Measurements from ENCODE around the gene TMEM132C.

The TMEM132C gene

DNA sequence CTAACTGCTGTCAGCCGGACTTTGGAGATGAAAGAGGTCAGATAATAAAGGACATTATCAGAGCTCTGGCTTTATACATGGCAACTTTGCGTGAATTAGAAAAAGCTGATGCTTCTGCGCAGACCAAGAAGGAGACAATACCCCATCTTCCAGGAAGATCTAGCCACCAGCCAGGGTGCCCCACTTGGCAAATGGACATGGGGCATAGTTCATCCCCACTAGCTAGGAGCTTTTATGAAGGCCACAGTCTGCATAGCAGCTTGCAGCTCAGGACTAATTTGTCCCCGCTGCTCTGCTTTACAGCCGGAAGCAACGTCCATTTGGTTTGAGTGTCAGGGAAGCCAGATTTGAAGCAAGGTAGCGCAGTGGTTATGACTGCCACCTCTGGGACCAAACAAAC lies 101.0 kb downstream of the TMEM132C start:
- Histone ChIP-seq H3K9ac (ENCODE audit: low read length) (no peak overlapping the region), H3K79me2 (ENCODE audit: low read length) (no peaks in the 10 kb centered on the region), H3K4me3 (ENCODE audit: low read length) (no peak overlapping the region), H2AFZ (ENCODE audit: low read length) (no peak overlapping the region), H3K27ac (ENCODE audit: low read length) (no peak overlapping the region), H3K4me1 (ENCODE audit: low read length) (no peaks in the 10 kb centered on the region), H3K27me3 (replicated peaks; ENCODE audit: insufficient read depth, low read length) (no peaks in the 10 kb centered on the region), H4K20me1 (ENCODE audit: insufficient read depth, low read length) (no peaks in the 10 kb centered on the region), H3F3A (ENCODE audit: insufficient read depth, low read length) (no peaks in the 10 kb centered on the region), H3K36me3 (replicated peaks; ENCODE audit: insufficient read depth, low read length) (no peaks in the 10 kb centered on the region), H3K9me3 (replicated peaks; ENCODE audit: insufficient read depth, low read length) (no peaks in the 10 kb centered on the region), H3K9me2 (replicated peaks; ENCODE audit: insufficient read depth, low read length) (no peaks in the 10 kb centered on the region), H3K4me2 (ENCODE audit: low read depth, low read length) (no peak overlapping the region)
- no peak for DNase-seq
- TF ChIP-seq EZH2 (optimal IDR thresholded peaks at IDR 0.05; ENCODE audit: low read depth, low read length): no peak
- TF ChIP-seq EZH2phosphoT487 (IDR thresholded peaks at IDR 0.05; ENCODE audit: low read length): no peak
- TF ChIP-seq, protein P1, sequence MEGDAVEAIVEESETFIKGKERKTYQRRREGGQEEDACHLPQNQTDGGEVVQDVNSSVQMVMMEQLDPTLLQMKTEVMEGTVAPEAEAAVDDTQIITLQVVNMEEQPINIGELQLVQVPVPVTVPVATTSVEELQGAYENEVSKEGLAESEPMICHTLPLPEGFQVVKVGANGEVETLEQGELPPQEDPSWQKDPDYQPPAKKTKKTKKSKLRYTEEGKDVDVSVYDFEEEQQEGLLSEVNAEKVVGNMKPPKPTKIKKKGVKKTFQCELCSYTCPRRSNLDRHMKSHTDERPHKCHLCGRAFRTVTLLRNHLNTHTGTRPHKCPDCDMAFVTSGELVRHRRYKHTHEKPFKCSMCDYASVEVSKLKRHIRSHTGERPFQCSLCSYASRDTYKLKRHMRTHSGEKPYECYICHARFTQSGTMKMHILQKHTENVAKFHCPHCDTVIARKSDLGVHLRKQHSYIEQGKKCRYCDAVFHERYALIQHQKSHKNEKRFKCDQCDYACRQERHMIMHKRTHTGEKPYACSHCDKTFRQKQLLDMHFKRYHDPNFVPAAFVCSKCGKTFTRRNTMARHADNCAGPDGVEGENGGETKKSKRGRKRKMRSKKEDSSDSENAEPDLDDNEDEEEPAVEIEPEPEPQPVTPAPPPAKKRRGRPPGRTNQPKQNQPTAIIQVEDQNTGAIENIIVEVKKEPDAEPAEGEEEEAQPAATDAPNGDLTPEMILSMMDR (IDR thresholded peaks at IDR 0.05; ENCODE audit: low read length): no peak

DNA sequence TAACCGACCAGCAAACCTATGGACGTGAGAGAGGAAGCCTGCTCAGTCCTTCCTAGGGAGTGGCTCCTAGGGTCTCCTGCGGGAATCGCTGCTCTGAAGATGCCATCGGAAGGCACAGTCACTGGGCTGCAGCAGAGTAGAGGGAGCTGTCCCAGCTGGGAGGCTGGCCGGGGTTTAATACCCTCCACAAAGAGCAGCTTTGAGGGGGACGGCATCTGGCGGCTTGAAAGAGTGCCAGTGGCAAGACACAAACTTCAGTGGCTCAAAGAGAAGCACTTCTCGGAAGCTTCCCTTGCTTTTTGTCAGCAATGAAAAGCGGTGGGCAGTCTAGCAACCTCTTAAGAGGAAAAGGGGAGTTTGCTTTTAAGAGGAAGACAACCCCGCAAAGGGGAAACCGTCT lies 114.6 kb downstream of the TMEM132C start:
- Histone ChIP-seq H3K9ac (ENCODE audit: low read length) (no peak overlapping the region), H3K9me3 (replicated peaks; ENCODE audit: insufficient read depth, low read length) (no peaks in the 10 kb centered on the region), H3K9me2 (replicated peaks; ENCODE audit: insufficient read depth, low read length) (no peaks in the 10 kb centered on the region), H3K4me1 (ENCODE audit: low read length) (no peaks in the 10 kb centered on the region), H3K27ac (ENCODE audit: low read length) (no peak overlapping the region), H4K20me1 (ENCODE audit: insufficient read depth, low read length) (no peaks in the 10 kb centered on the region), H3K4me2 (ENCODE audit: low read depth, low read length) (no peak overlapping the region), H3K36me3 (replicated peaks; ENCODE audit: insufficient read depth, low read length) (no peaks in the 10 kb centered on the region), H3K4me3 (ENCODE audit: low read length) (no peak overlapping the region), H3K27me3 (replicated peaks; ENCODE audit: insufficient read depth, low read length) (no peaks in the 10 kb centered on the region), H3F3A (ENCODE audit: insufficient read depth, low read length) (no peaks in the 10 kb centered on the region), H3K79me2 (ENCODE audit: low read length) (no peaks in the 10 kb centered on the region), H2AFZ (ENCODE audit: low read length) (no peak overlapping the region)
- no peak for DNase-seq
- TF ChIP-seq, protein P1 (IDR thresholded peaks at IDR 0.05; ENCODE audit: low read length): no peak
- TF ChIP-seq EZH2phosphoT487 (IDR thresholded peaks at IDR 0.05; ENCODE audit: low read length): no peak
- TF ChIP-seq EZH2 (optimal IDR thresholded peaks at IDR 0.05; ENCODE audit: low read depth, low read length): no peak

DNA sequence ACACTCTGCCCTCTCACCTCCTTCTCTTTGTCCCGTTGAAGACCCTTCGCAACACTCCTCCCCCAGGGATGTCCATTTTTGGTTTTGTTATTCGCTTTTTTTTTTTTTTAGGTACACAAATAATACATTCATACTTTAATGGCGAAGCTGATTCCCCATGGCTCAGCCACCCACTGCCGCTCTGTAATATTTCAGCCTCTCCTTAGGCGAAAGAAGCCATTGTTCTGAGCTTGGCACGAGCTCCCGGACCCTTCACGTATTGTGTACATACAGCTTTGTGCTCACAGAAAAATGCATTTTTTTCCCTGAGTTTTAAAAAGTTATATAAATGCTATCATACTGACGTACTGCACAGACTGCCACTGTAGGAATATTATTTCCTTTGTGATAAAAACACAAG lies 115.0 kb downstream of the TMEM132C start:
- Histone ChIP-seq H3F3A (ENCODE audit: insufficient read depth, low read length) (no peaks in the 10 kb centered on the region), H3K4me2 (ENCODE audit: low read depth, low read length) (no peak overlapping the region), H3K36me3 (replicated peaks; ENCODE audit: insufficient read depth, low read length) (no peaks in the 10 kb centered on the region), H3K4me1 (ENCODE audit: low read length) (no peaks in the 10 kb centered on the region), H4K20me1 (ENCODE audit: insufficient read depth, low read length) (no peaks in the 10 kb centered on the region), H3K27ac (ENCODE audit: low read length) (no peak overlapping the region), H3K9me2 (replicated peaks; ENCODE audit: insufficient read depth, low read length) (no peaks in the 10 kb centered on the region), H3K27me3 (replicated peaks; ENCODE audit: insufficient read depth, low read length) (no peaks in the 10 kb centered on the region), H3K9ac (ENCODE audit: low read length) (no peak overlapping the region), H2AFZ (ENCODE audit: low read length) (no peak overlapping the region), H3K79me2 (ENCODE audit: low read length) (no peaks in the 10 kb centered on the region), H3K9me3 (replicated peaks; ENCODE audit: insufficient read depth, low read length) (no peaks in the 10 kb centered on the region), H3K4me3 (ENCODE audit: low read length) (no peak overlapping the region)
- DNase-seq: no peak
- TF ChIP-seq EZH2 (optimal IDR thresholded peaks at IDR 0.05; ENCODE audit: low read depth, low read length) (no peak), EZH2phosphoT487 (IDR thresholded peaks at IDR 0.05; ENCODE audit: low read length) (no peak)
- TF ChIP-seq, protein P1 (IDR thresholded peaks at IDR 0.05; ENCODE audit: low read length): no peak

All from MM.1S (cell line).